Measurements from ENCODE around the gene CMIP. TPM values are rescaled to one million over a fixed set of nuclear protein-coding genes. Genes with fewer than 3 reads are reported as not detected.

CMIP gene
- total RNA-seq, 1 donor = 15.7 TPM

DNA sequence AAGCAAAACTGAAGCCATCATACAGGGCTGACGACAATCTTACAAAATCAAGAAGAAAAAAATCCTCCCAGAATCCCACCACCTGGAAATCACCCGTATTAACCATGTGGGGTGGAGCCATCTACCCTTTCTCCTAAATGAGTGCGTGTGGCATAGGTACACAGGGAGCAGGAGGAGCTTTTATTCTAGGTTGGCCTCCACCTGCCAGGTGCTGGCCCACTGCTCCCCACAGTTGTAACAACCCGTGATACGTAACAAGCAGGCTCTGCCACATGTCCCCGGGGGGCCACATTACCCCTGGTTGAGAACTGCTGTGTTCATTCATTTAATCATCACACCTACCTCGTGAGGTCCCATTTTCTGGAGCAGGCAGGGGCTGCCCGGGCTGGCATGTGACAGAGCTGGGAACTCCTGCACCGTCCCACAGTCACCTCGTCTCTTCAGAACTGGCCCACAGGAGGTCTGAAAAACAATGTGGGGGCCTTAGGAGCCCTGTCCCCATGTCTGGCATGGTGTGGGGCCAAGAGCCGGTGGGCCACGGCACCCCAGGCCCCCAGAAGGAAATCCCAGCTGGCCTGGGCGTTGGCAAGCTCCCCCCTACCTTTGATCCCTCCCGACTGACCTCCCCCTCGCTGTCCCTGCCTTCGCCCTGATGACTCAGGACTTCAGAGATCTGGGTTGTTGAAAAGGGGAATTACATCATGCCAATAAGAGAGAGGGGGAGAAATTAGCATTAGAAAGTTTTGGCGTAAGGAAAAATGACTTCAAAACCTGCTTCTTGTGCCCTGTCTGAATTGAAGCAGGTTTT lies 12.9 kb downstream of the CMIP start:
- TF ChIP-seq, protein P1, sequence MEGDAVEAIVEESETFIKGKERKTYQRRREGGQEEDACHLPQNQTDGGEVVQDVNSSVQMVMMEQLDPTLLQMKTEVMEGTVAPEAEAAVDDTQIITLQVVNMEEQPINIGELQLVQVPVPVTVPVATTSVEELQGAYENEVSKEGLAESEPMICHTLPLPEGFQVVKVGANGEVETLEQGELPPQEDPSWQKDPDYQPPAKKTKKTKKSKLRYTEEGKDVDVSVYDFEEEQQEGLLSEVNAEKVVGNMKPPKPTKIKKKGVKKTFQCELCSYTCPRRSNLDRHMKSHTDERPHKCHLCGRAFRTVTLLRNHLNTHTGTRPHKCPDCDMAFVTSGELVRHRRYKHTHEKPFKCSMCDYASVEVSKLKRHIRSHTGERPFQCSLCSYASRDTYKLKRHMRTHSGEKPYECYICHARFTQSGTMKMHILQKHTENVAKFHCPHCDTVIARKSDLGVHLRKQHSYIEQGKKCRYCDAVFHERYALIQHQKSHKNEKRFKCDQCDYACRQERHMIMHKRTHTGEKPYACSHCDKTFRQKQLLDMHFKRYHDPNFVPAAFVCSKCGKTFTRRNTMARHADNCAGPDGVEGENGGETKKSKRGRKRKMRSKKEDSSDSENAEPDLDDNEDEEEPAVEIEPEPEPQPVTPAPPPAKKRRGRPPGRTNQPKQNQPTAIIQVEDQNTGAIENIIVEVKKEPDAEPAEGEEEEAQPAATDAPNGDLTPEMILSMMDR (IDR thresholded peaks at IDR 0.05; ENCODE audit: insufficient read depth, low read length) = no peak
- DNase-seq (ENCODE audit: low read depth) = peak; percentile 78
- no peak overlapping the region for H3K4me3 ChIP-seq (ENCODE audit: low read depth, low read length)

DNA sequence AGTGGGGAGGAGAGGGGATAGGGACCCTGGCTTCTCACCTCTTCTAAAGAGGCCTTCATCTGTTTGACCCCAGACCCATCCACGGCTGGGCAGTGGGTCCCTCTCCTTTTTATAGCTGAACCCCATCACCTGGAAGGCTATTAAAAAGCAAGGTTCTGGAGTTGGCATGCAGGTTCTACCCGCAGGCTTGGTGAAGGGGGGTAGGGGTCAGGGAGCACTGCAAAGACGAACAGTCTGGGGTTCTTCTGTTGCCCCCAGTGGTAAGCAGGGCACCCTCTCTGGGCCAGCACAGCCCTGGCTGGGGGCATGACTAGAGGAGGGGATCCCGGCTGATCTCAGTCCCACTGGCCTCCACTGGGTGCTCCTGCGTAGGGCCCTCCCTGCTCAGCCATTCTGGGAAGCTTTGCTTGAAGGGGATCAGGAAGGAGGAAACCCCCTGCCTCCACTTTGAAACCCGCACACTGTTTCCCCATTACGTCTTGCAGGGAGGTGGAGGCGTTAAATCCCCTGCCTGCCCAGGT lies 13.6 kb downstream of the CMIP start:
- no peak overlapping the region for H3K4me3 ChIP-seq (ENCODE audit: low read depth, low read length)
- TF ChIP-seq, protein P1 (IDR thresholded peaks at IDR 0.05; ENCODE audit: insufficient read depth, low read length) = no peak
- no peak for DNase-seq (ENCODE audit: low read depth)

- DNase-seq (ENCODE audit: low read depth) = no peak
- no peak overlapping the region for H3K4me3 ChIP-seq (ENCODE audit: low read depth, low read length)
- TF ChIP-seq, protein P1 (IDR thresholded peaks at IDR 0.05; ENCODE audit: insufficient read depth, low read length) = no peak
Observed at GRCh38 chr16:81458827-81459598, 14.4 kb downstream of the CMIP start.

DNA sequence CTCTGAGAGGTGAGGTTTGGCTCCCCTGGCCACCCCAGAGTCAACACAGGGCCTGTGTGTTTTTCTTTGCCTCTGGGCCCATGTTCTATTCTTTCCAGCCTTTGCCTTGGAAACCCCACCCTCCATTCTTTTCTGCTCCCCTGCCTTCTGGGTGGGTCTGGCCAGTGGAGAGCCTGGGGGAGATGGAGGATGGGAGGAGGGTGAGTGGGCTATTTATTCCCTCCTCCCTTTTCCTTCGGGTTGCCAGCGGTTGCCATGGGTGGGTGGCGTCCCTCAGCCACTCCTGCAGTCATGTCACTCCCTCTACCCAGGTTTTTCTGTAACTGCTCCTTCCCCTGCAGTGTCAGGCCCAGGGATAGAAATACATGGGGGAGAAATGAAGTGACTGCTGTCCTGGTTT lies 15.5 kb downstream of the CMIP start:
- TF ChIP-seq, protein P1 (IDR thresholded peaks at IDR 0.05; ENCODE audit: insufficient read depth, low read length) = no peak
- DNase-seq (ENCODE audit: low read depth) = no peak
- no peak overlapping the region for H3K4me3 ChIP-seq (ENCODE audit: low read depth, low read length)

GRCh38 chr16:81461243-81461642 lies 16.6 kb downstream of the CMIP start:
- DNase-seq (ENCODE audit: low read depth) = no peak
- TF ChIP-seq, protein P1 (IDR thresholded peaks at IDR 0.05; ENCODE audit: insufficient read depth, low read length) = no peak
- no peak overlapping the region for H3K4me3 ChIP-seq (ENCODE audit: low read depth, low read length)

- TF ChIP-seq, protein P1 (IDR thresholded peaks at IDR 0.05; ENCODE audit: insufficient read depth, low read length) = no peak
- no peak for DNase-seq (ENCODE audit: low read depth)
- H3K4me3 ChIP-seq (ENCODE audit: low read depth, low read length) = no peak overlapping the region
Observed at GRCh38 chr16:81461766-81462165, 17.2 kb downstream of the CMIP start.
